ENCODE data around the gene TCF4.

Gene TCF4

DNA sequence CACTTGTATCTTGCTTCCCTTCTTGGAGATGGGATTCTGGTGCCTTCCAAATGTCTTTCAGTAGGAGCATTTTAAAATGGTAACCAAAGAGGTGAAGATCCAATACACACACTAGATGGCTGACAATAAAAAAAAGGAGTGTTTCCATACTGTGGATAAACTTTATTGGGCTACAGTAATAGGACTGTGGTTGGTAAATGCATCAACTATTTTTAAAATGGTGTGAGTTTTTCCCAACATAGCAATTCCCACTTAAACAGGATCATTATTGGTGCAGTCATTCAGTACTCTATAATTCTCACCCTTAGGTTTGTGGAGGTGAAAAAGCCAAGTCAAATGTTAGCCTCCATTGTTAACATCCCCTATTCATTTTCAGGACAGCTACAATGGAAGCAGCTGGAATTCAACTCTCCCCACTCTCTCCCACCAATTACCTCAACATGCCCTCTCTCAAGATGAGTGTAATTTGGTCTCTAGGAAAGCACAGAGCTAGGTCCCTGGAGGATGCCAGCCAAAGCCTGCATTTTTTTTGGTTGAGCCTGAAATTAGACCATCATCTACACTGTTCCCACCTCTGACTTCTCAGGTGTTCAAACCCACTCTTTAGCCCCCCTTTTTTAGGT lies 273.3 kb downstream of the TCF4 start:
- DNase-seq: no peak

DNA sequence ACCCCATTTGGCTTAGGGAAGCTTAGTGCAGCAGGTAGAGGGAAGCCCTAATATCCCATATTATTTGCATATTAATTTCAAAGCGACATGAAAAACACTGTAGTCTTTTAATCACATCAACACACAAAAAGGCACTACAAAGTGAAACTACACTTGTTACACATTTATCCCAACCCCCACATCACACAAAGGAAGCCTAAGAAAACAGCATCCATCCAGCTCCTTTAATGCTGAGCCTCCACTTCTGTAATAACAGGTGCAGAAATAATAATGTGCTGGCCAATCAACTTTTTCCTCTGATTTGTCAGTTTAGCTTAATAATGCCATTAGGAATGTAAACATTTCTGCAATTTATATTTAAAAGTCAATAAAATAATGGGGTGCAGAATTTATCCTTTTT lies 274.0 kb downstream of the TCF4 start:
- DNase-seq: no peak

DNA sequence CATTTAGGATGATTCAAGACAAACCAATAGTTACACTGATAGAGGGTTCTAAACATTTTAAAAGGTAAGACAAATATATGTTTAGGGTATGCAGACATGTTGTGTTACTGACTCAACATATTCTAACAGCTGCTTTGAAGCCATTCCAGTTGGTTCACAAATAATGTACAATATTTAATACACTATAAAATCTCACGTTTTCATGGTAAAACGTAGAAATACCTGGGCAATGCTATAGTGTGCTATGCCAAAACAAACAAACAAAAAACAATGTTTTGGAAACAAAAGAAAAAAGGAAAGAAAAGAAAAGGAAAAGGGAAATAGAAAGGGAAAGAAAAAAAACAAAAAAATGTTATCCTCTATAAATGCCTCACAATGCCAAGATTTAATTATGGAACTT lies 277.1 kb downstream of the TCF4 start:
- DNase-seq: no peak

DNA sequence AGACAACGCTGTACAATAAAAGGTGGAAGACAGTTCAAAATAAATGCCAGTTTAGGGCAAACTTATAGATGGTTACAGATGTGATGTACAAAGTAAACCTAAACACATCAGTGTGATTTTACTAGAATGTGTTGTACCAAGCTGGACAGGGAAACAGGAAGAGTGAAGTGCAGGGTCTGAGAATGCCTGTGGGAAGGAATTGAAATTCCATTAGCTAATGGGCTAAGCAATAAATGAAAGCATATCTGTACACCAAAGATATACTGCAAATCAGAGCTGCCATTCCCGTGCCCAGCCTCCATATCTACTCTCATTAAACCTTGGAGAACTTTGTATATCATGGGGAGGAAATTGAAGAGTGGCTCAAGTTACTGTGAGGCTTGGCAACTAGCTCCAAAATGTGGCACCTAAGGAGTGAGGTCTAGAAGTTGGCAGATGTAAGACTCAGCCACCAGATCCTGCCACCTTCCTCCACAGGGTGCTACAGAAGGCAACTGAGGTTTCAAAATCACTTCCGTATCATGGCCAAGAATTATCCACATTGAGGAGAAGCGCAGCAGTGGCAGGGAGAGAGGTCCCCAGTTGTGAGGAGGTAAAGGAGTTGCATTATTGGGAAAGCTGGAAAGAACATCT lies 277.8 kb downstream of the TCF4 start:
- no peak for DNase-seq

DNA sequence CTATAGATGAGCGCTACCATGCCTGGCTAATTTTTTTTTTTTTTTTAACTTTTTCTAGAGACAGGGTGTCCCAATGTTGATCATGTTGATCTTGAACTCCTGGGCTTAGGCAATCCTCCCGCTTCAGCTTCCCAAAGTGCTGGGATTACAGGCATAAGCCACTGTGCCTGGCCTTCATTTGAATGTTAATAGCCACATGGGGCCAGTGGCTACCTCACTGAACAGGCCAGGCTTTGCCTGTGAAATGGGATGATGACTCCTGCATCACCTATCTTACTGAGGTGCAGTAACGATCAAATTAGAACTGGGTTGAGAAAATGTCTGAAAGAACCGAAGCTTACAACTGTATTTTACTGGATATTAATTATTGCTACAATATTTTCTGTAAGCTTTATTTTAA lies 278.7 kb downstream of the TCF4 start:
- no peak for DNase-seq

DNA sequence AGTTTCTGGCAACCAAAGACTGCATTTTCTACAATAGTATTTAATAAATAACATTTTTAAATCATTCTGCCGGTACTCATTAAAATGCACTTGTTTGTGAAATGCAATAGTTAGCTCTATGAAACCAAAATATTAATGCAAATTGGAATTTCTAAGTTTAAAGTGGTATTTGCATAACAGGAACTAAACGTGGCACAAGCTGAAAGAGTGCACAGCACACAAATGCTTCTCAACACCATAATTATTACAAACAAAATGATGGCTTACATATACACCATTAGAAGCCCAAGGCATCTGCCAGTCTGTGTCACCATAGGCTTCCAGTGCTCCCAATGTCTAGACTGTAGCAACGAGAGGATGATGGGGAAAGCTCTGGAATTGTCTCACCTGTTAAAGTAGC lies 280.5 kb downstream of the TCF4 start:
- no peak for DNase-seq

DNA sequence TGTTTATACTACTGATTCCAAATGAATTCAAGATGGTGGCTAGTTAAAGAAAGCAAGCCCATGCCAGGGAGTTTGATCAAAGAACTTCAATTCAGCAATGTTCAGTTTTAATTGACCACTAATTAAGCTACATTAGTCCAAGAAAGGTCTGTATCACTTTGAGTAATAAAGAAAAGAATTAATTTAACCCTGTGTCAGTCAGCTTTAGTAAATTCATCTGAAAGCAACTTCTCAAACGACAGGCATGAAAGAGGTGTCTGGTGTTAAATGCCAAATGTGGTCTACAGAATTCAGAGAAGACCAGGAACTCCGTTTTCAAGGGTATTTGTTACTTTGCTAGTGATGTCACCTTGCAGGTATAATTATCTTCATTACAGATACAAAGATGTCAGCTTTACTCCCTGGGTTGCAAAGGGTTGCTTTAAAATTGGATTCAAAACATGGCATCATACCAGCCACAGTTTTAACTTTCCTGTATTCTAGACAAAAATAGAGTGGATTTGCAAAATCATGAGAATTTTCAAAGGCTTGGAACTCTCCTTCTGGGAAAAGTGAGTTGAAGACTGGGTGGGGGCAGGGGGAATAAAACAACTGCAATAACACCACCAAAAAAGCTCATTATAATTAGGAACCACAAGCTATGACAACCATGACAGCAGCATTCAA lies 281.5 kb downstream of the TCF4 start:
- DNase-seq: no peak

DNA sequence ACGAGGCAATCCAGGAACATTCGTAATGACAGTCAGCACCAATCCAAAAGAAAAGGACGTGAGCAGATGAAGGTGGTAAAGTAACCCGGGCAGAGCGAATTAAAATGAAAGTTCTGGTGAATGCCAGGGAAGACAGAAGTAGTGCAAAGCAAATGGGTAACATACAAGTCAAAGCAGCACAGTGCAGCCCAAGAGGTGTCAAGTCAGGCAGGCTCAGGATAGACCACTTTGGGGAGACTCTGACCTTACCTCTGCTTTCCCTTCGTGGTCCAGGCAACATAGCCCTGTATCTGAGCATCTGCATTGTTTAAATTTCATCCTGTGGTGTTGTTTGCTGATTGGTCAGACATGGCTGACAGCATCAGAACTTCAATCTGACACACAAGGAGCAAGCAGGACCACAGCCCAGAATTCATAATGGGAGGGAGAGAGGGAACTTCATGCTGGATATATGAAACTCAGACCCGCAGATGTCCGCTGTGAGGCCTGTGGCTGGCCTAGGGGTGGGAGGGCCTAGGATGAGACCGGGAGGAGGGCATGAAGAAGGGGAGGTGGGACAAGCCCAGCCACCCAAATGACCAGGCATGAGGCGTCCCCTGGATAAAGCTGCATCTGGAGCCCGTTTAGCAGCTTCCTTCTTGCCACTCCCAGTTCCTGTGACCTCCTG lies 285.7 kb downstream of the TCF4 start:
- DNase-seq: no peak

DNA sequence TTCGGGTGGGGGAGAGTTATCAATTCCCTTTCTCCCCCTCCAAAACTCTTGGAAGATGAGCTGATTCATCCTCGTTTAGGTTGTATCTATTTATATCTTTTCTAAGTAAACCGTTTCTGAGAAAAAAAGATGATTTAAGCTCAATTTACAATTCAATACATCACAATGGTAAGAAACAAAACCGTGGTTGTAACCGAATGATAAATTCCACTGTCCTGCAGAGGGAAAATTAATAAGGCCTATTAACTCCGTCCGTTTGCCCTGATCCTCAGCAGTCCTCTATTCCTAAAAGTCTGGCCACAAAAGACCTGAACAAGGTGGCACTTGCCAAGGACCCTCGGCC lies 286.2 kb downstream of the TCF4 start:
- DNase-seq: no peak

DNA sequence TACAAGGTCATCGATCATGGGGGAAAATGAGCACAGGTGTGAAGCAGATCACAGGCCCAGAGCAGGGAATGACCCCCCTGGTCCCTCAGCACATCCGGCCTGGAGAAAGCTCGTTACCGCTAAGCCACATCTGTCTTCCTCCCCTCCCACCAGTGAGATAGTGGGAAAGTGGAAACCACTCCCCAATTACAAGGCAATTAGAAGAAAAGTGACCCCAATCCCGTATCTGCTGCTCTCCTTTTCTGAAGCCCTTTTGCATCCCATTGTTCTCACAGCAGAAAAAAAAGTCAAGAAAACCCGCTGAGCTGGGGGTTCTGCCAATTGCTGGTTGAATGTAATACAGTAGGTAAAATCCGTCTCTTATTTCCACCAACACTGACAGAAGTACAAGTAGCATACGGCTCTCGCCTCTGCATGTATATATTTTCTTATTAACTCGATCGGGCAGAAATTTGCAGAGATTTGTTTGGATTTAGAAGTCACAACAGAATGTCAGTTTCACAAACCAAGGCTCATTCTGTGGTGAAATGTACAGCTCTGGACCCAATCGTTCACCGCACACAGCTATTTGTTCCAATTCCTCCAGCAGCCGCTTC lies 287.0 kb downstream of the TCF4 start:
- no peak for DNase-seq

DNA sequence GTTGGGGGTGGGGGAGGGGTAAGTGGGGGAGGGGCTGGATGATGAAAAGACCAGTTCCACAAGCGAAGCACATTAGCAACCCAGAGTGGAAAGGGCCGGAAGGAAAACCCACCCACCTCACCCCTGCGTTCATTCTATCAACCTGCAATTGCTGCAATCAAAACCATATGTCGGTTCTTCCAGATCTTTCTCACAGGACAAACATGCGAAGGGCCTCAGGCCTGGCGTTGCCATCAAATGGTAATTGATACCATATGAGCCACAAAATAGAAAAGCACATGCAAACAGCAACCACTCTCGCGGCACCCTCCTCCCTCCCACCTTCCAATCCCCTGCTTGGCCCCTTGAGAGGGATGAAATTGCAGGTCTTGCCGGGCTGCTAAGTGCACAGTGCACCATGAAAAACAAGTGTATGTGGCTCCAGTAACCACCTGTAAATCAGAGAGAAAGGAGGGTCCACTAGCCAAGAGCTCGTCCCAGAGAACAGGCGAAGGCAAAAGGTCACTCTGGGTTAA lies 287.5 kb downstream of the TCF4 start:
- no peak for DNase-seq

DNA sequence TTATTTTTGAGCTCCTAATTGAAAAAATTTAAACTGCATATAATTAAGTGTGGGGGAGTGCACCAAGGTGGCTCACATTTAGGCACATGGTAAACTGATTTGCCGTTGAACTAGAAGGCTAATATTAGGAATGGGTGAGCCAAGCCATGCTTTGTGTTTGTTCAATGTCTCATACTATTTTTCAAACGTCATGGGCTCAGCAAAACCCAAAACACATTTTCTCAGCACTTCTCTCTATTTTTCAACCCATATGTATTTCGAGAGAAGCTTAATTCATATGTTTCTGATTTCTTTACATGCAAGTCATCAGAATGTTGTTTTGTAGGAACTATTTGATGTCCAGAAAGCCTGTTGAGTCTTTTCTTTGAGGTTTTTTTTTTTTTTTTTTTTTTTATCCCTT lies 291.2 kb downstream of the TCF4 start:
- no peak for DNase-seq

DNA sequence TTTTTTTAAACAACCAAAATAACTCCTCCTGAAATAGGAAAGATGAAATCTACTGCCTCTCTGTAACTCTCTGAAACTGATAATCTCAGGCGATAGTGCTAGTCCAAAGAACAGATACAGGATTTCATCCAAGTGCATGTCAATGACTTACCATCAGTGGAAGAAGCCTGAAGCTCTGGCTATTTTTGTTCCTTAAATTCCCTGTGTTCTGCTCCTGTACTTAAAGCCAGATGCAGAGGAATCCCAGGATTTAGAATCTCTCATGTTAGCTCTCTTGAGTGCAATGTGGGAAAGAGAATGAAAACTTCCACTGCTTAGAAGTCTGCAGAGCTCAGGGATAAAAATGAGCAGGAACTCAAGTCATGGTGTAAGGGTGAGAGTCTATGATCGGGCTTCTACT lies 291.9 kb downstream of the TCF4 start:
- no peak for DNase-seq

DNA sequence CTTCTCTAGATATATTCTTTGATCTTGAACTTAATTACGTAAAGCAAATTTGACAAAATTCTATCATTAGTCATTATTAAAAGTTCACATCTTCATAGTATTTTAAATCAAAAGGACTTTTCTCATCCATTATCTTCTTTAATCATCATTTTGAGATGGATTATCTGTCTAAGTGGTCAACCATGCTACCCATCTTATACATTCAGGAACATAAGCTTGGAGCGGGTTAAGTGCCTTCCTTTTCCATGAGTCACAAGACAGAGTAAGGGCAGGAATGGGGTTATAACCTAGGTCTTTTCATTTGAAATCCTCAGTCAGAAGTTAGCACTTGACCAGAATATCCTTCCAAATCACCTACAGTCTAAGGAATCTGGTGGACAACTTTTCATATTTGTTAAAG lies 297.1 kb downstream of the TCF4 start:
- DNase-seq: no peak

DNA sequence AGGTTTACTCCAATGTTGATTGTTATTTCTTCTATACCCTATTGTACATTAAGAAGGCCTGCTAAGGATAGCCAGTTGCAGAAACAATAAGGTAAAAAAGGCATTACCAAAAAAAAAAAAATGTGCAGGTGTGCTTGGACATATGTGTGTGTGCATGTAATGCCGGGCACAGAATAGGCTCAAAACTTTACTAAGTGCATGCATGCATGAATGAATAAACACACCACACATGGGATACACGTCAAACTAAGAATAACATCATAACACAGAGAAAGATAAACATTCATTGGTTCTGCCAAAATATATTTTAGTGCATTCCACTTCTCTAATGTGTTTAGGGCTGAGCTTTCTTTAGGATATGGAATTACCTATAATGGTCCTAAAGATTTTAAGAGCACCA lies 298.2 kb downstream of the TCF4 start:
- DNase-seq: no peak

DNA sequence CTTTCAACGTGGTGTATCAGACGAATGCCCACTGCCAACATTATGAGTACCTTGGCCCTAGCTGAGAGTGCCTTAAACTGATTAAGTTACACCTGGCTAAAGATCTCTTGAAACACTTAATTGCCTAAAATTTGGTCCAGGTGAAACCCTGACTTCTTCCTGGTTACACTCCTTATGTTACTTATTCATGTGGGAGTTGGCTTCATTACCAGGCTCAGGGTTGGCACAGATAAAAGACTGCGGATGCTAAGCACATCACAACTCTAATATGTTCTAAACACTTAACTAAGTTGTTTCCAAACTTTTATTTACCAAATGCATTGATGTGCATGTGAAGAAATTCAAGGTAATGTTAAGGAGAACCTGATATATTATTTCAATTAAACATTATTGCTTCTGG lies 298.9 kb downstream of the TCF4 start:
- DNase-seq: no peak

DNA sequence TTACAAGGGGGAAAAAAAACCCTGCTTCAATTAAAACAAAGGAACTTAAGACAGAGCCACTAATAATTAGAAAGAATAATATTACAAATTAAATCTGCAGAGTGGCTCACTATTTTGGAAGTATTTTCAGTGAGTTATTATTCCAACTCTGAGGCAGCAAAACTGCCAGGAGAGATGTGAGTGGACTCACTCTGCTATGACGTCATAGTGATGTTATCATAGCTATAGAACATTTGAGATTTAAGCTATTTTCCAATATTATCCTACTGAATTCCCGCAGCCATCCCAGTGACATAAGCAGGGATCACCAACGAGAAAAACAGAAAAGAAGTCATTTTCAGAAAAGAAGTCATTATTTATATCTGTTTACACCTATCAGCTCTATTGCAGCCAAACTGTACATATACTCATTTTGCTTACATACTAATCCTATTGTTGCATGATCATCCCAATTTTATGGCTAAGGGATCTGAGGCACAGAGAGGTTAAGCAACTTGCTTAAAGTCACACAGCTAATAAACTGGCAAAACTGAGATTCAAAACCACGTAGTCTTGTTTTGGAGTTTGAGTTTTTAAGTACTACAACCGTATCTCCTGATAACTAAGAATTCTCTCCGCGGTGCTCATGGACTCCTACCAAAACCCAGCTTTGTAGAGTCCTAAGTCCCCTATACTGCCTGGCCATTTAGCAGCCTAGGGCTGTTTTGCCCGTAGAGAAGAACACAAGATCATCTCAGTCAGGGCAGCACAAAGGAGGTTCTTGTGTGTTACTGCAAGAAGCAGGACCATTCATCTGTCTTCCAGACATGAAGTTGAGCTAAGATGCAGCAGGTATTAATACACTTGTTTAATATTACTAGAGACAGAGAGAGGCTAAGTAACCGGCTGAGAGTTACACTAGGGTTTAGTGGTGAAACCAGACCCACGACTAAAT lies 299.8 kb downstream of the TCF4 start:
- no peak for DNase-seq

DNA sequence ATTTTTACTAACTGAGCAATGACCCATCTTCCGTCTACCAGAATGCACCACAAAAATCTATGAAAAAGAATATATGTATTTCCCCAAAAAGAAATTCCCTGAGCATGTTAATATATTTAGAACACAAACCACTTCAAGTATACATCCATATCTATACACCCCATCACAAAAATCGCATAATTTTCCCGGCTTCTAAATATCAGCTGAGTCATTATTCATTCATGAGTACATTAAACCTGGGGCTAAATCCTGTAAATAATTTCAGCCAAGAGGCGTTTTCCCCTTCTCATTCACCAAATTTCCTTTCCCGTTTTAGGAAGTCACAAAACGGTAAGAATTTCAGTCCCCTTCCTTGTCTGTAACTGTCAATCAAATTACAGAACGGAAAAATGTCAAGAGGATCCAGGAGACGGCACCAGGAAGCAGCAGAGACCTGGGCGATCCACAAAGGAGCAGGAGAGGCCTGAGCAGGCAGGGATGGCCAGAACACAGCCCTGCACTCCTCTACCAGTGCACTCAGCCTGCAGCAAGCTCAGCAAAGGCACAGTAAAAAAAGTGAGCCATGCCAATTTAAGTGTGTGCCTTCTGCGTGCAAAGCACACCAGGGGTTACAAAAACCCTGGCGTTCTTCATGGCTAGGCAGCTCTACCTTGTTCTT lies 300.7 kb downstream of the TCF4 start:
- DNase-seq: no peak

DNA sequence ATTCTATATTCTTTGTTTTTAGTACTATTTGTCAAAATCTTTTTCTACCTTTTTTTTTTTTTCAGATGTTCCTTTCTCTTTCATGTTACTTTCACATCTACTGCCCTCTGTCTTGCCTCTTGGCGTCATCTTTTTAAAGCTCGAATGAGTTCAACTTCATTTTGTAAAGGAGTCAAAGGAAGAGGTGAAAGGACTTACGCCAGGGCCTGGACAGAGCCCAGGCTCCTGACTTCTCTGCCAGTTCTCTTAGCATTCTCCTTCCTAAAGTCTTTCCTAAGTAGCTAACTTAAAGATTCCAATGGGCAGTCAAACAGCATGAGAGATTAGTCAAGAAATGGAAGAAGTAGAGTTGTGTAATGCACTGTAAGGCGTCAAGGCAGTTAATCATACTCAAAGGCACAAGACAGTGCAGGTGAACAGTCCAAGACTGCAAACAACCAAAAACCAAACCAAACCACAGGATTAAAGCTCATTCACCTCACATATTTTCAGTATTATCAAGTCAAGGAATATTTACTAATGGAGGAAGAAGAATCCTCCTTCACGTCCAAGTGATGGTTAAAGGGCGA lies 301.7 kb downstream of the TCF4 start:
- no peak for DNase-seq

DNA sequence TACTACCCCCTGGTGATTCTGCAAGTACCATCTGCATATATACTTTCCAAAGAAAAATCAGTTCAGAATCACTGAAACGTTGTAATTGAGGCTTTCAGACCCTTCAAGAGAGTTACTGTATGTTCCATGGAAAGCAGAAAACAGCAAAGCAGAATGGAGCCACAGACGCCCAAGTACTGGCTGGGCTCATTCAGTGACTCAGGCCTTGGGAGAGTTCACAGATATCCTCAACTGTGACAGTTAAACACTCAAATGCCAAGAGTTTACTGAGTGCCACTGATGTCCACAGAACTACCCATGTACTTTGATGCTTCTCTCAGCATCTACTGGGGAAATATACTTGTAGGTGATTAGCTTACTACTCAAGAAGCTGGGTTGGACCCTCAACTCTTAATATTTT lies 303.4 kb downstream of the TCF4 start:
- no peak for DNase-seq

DNA sequence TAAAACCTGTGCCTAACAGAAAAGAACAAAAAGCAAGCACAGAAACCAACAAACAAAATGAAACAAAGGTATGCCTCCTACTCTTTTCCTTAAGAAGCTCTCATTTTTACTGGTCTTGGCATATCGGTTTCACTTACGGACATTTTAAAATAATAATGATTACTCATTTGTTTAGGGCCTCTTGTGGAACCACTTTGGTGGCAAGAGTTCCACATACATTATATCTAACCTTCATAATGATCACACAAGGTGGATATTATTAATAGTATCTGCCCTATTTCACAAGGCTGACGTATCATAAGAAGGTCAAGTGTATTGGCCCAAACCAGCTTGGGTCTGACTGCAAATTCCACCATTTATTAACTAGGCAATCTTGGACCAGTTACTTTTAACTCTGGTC lies 304.7 kb downstream of the TCF4 start:
- no peak for DNase-seq

DNA sequence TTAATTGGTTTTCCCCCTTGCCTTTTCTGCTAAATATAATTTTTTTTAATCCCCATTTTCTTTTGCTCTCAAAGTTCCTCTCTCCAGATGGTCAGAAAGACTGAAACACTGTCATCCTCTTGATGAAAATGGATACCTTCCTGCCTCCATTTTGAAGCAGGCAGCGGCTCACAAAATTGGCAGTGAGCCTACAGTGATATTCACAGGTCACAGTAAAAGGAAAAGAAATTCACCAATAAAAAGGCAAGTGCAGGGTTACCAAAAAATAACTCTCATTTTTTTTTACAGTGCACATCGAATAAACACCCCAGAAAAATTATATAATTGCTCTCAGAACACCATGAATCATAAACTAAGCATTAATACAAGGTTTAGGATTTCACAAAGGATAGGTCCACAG lies 307.5 kb downstream of the TCF4 start:
- DNase-seq: no peak
